Measurements from ENCODE around the gene PRRC1. TPM values are rescaled to one million over a fixed set of nuclear protein-coding genes. Genes with fewer than 3 reads are reported as not detected.
"Not testable (repeated sequence)": the region's sequence is repeated elsewhere in the genome, so short reads cannot be mapped to it uniquely, and the experiment has no call there.

Gene PRRC1
- total and polyA plus RNA-seq, 12 donors = 19.1 to 128 (median 47.8) TPM

GRCh38 chr5:127568166-127568565 is 50.7 kb downstream of the PRRC1 start:
- Histone ChIP-seq H3K9me3 (replicated peaks in 1 of 3) (no peaks in the 10 kb centered on the region), H3K27ac (no peak overlapping the region), H3K4me3 (no peak overlapping the region), H3K27me3 (no peaks in the 10 kb centered on the region), H3K4me1 (replicated peaks in 1 of 2) (no peaks in the 10 kb centered on the region), H3K36me3 (replicated peaks in 1 of 2) (no peaks in the 10 kb centered on the region)
- DNase-seq = no peak
- TF ChIP-seq CTCF (IDR thresholded peaks at IDR 0.05) (no peak), POLR2A (IDR thresholded peaks at IDR 0.05) (no peak)
- WGBS, 4 donors = 51 to 70% (median 59%) methylated on average over 3 of the region's 3 CpGs
- intact Hi-C loops (cut with DNase I) = loop anchor here (5.0 to 10.0 kb wide), 3 partner anchors 157 to 634 kb away; no protein-coding TSS in a partner anchor

GRCh38 chr5:127569471-127569870 is 52.0 kb downstream of the PRRC1 start:
- not testable (repeated sequence) for H3K36me3 ChIP-seq (replicated peaks in 1 of 2); DNase-seq; H3K4me3 ChIP-seq; H3K4me1 ChIP-seq (replicated peaks in 1 of 2); H3K9me3 ChIP-seq (replicated peaks in 1 of 3); H3K27me3 ChIP-seq; H3K27ac ChIP-seq
- WGBS, 4 donors = 65 to 95% (median 79%) methylated on average over 19 to 40 of the region's 40 CpGs
- intact Hi-C loops (cut with DNase I) = loop anchor here (5.0 to 10.0 kb wide), 3 partner anchors 155 to 633 kb away; no protein-coding TSS in a partner anchor

DNA sequence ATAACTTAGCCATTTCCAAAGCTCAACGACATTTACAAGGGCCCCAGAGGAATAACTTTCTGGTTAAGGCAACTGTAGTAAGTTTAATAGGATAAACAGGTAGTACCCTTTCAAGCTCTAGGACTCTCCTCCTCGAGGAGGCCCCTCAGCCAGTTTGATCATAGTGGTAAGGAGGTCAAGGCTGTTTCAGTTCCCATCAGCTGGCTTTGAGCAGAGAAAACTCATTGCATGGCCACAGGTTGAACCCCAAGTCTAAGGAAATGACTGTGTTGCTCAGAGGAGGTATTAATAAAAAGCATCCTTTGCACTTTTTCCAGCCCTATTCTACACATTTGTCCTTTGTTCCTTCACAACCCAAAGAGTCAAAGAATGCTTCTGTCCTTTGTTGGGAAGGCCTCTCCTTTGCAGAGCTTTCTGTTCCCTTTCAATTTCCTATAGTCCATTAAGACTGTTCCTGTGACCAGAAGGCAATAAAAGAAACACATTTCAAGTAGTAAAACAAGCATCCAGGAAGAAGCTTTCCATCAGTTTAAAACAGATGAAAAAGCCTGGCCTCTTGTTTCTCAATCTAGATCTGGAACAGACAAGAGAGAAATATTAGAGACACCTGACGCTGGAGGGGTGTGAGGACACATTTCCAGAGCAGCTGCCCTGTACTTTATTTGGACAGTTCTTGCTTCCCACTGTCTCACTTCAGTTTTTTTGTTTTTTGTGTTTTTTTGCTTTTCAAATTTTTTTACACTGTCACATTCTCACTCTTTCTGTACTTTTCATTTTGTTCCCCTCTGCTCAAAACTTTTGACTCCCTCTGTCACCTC is 54.1 kb downstream of the PRRC1 start:
- H3K4me1 ChIP-seq (replicated peaks in 1 of 2) = no peaks in the 10 kb centered on the region
- WGBS, 4 donors = 58 to 74% (median 67%) methylated on average over 3 of the region's 3 CpGs
- intact Hi-C loops (cut with DNase I) = no loop called here
- no peak for TF ChIP-seq CTCF (IDR thresholded peaks at IDR 0.05)
- no peak for TF ChIP-seq POLR2A (IDR thresholded peaks at IDR 0.05)
- DNase-seq = no peak
- H3K36me3 ChIP-seq (replicated peaks in 1 of 2) = no peaks in the 10 kb centered on the region
- H3K27ac ChIP-seq = no peak overlapping the region
- no peak overlapping the region for H3K4me3 ChIP-seq
- H3K9me3 ChIP-seq (replicated peaks in 1 of 3) = no peaks in the 10 kb centered on the region
- no peaks in the 10 kb centered on the region for H3K27me3 ChIP-seq

DNA sequence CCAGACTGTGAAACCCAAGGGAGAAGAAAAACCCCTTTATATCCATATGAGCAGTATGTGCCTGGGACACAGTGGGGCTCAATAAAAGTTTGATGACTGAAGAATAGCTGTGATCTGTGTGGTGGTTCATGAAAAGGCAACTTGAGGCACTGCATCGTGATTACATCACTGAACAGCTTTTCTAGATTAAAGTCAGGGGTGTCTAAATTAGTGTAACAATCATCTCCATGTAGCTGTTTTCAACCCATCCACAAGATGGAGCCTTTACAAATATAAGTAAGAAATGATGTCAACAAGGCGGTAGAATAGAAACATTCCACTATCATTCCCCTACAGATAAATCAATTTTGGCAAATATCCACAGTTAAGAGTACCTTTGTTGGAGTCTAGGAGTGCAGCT is 55.5 kb downstream of the PRRC1 start:
- no peaks in the 10 kb centered on the region for H3K9me3 ChIP-seq (replicated peaks in 1 of 3)
- 86 to 100% (median 90%) methylated on average over 2 of the region's 2 CpGs for WGBS, 4 donors
- no peak overlapping the region for H3K27ac ChIP-seq
- H3K4me3 ChIP-seq = no peak overlapping the region
- no peaks in the 10 kb centered on the region for H3K4me1 ChIP-seq (replicated peaks in 1 of 2)
- H3K36me3 ChIP-seq (replicated peaks in 1 of 2) = no peaks in the 10 kb centered on the region
- intact Hi-C loops (cut with DNase I) = no loop called here
- H3K27me3 ChIP-seq = no peaks in the 10 kb centered on the region
- no peak for DNase-seq
- TF ChIP-seq CTCF (IDR thresholded peaks at IDR 0.05) (no peak), POLR2A (IDR thresholded peaks at IDR 0.05) (no peak)

Measured in adrenal gland (tissue), 12 donors.